SHP77 treated with DMSO at 0.1 percent for 48 hours (cell line): ENCODE results near the gene XRCC6.
"Not testable (repeated sequence)": the region's sequence is repeated elsewhere in the genome, so short reads cannot be mapped to it uniquely, and the experiment has no call there.

Experiments
- DNase-seq: peaks from one replicate; lab custom pipeline; 2025; lab: John Stamatoyannopoulos, UW

Gene XRCC6

GRCh38 chr22:41621099-41621910 is at the start of gene XRCC6:
TSS of gene XRCC6 (plus strand) at chr22:41621295. CDS start at chr22:41622005, 710 bp downstream.
- peak; percentile 98 for DNase-seq

DNA sequence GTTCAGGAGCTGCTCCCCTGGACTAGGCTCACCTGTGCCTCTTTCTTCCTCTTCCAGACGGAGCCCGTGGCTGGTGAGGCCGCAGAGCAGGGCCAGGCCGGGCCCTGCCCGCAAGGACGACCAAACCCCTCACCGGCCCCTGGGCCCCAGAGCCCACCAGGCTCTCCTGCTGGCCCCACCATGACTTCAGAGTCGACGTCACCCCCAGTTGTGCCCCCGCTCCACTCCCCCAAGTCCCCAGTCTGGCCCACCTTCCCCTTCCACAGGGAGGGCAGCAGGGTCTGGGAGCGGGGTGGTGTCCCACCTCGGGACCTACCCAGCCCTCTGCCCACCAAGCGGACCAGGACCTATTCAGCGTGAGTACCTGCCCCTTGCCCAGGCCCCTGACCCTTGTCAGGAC is 49.3 kb upstream of the XRCC6 start:
- DNase-seq, result no peak

DNA sequence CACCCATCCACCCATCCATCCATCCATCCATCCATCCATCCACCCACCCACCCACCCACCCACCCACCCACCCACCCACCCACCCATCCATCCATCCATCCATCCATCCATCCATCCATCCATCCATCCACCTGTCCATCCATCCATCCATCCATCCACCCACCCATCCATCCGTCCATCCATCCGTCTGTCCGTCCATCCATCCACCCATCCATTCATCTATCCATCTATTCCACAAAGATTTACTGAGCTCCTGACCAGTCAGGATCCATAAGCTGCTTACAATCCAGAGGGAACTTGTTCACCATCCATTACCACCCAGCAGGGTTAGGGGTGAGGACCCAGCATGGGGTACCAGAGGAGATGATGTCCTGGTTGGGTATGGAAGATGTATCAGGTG is 48.8 kb upstream of the XRCC6 start:
- DNase-seq, result not testable (repeated sequence)

GRCh38 chr22:41573677-41574076 is 47.4 kb upstream of the XRCC6 start:
- no peak for DNase-seq

GRCh38 chr22:41574847-41575381 is 46.2 kb upstream of the XRCC6 start:
- DNase-seq, result no peak

GRCh38 chr22:41575533-41575932 is 45.6 kb upstream of the XRCC6 start:
- DNase-seq, result no peak

GRCh38 chr22:41576877-41577276 is 44.2 kb upstream of the XRCC6 start:
- DNase-seq, result peak; percentile 13

- no peak for DNase-seq
Observed at GRCh38 chr22:41578114-41578513, 43.0 kb upstream of the XRCC6 start.

GRCh38 chr22:41578818-41579217 is 42.3 kb upstream of the XRCC6 start:
- no peak for DNase-seq

DNA sequence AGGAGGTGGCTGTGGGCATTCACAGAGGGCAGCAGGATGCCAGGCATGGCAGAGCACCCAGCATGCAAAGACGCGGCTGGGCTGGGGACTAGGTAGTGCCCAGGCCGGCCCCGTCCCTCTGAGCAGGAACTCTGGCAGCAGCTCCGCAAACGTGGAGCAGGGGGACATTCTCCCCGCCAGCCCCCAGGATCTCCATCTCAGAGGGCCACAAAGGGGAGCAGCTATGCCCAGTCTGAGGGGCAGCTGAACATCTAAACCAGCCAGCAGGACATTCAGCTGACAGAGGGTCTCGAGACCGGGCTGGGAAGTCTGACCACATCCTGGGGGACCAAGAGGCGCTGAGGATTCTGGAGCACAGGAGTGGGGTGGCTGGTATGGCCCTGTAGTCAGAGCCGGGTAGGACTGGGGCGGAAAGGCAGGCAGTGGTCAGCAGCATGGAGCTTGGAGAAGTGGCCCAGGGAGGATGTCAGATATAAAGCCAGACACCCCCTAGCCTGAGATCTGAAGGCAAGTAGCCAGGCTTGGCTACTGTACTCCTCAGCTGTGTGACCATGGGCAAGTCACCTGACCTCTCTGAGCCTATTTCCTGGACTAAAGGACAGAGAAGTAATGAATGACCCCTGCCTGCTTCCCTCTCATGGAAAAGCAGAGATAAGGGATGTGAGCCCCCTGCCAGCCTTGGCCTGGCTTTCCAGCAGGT is 41.6 kb upstream of the XRCC6 start:
- no peak for DNase-seq

DNA sequence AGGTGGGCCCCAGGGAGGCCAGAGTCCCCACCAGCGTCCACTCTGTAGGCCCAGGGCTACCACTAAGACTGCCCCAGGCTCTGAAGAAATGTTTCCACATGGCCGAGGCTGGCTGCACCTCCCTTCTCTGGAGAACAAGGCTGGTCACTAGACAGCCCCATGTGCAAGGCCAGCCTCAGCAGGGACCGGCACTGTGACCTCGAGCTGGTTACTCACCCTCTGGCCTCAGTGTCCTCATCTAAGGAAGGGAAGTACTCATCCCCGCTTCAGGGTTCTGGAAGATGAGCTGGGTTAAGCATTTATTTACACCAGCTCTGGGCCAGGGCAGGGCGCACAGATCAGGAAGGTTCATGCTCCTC is 41.1 kb upstream of the XRCC6 start:
- DNase-seq, result no peak

GRCh38 chr22:41582694-41583093 is 38.4 kb upstream of the XRCC6 start:
- no peak for DNase-seq

DNA sequence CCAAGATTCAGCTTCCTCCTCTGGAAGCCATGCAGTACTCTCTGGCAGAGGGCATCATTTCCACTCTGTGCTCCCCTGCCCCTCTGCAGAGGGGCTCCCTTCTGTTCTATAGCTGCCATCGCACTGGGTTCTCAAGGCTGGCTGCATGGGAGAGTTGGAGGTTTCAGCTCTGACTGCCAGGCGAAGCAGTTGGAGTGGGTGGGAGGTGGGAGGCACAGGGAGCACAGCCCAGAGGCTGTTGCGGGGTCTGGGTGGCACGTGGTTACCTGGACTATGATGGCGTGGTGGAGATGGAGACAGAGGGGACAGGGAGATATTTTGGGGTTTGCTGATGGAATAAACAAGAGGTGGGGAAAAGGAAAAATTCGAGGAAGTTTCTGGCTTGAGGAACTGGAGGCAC is 36.2 kb upstream of the XRCC6 start:
- no peak for DNase-seq

DNA sequence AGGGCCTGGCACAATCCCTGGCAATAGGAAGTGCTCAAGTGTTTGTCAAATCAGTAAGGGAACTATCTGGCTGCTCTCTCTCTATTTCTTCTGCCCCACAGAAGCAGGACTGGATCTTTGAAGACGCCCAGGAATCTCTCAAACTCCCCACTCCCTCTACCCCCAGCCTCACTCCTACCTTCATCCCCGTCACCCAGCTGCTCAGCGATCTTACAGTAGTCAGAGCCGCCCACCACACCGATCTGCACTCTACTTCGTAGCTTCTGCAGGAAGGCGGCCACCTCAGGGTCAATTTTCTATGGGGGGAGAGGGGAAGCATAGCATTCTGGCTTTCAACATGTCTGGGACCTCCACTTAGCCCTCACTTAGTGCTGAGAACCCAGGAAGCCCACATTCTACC is 35.2 kb upstream of the XRCC6 start:
- DNase-seq, result no peak

DNA sequence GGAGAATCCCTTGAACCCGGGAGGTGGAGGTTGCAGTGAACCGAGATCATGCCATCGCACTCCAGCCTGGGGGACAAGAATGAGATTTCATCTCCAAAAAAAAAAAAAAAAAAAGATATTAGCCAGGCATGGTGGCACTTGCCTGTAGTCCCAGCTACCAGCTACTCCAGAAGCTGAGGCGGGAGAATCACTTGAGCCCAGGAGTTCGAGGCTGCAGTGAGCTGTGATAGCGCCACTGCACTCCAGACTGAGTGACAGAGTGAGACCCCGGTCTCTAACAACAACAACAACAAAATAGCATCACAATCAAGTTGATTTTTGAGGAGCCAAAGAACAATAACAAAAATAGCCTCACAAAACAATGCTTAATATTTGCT is 33.8 kb upstream of the XRCC6 start:
- no peak for DNase-seq

GRCh38 chr22:41589391-41590241 is 31.5 kb upstream of the XRCC6 start, which contains the start of gene PMM1:
TSS of gene PMM1 (minus strand) at chr22:41589840. CDS start at chr22:41589805, 35 bp downstream.
- DNase-seq, result peak; percentile 97

DNA sequence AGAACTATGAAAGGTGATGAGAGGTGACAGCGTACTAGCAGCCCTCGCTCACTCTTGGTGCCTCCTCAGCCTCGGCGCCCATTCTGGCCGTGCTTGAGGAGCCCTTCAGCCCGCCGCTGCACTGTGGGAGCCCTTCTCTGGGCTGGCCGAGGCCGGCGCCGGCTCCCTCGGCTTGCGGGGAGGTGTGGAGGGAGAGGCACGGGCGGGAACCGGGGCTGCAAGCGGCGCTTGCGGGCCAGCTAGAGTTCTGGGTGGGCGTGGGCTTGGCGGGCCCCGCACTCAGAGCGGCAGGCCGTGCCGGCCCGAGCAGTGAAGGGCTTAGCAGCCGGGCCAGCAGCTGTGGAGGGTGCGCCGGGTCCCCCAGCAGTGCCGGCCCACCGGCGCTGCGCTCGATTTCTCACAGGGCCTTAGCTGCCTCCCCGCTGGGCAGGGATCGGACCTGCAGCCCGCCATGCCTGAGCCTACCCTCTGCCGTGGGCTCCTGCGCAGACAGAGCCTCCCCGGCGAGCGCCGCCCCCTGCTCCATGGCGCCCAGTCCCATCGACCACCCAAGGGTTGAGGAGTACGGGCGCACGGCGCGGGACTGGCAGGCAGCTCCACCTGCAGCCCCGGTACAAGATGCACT is 27.6 kb upstream of the XRCC6 start:
- DNase-seq, result not testable (repeated sequence)

DNA sequence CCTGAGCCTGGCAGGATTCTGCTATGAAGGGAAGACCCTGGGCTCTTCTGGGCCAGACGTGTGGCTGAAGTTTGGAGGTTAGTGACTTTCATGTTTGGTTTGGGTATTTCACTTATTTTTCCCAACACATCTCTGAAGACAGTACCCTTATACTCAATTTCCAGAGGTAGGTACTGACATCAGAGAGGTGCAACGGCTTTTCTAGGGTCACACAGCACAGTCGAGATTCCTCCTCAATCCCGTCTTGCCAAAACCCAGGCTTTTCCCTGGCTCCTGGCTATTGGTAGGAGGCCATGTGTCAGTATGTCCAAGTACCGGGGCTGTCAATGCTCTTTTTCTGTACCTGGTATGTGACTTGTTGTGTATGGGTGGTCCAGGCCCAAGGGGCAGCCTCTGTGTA is 25.4 kb upstream of the XRCC6 start:
- DNase-seq, result no peak

GRCh38 chr22:41596776-41597634 is 24.1 kb upstream of the XRCC6 start:
- DNase-seq, result peak; percentile 28

- DNase-seq, result no peak
Observed at GRCh38 chr22:41597635-41597953, 23.5 kb upstream of the XRCC6 start.

- DNase-seq, result no peak
Observed at GRCh38 chr22:41598081-41598480, 23.0 kb upstream of the XRCC6 start.
